IMR-90 (cell line): ENCODE results near the gene ARPC5L. TPM values are rescaled to one million over a fixed set of nuclear protein-coding genes. Genes with fewer than 3 reads are reported as not detected.

Source experiments
- polyA plus RNA-seq, 3 experiments: library from polyadenylated mRNA; depleted of rRNA; stranded (reverse); fragments of >200 nt; gene quantifications; 2 replicates each; pipeline ENCODE4 v1.2.3, GENCODE V29; 2012; ENCODE audit warnings: low replicate concordance in 1 of 3
- total RNA-seq: library from RNA; depleted of rRNA; stranded (reverse); fragments of >200 nt; gene quantifications from 2 replicates; pipeline ENCODE4 v1.2.3, GENCODE V29; 2012
- TF ChIP-seq, protein P1 (sequence below): fragments of 150-350 bp; IDR thresholded peaks from 2 replicates; pipeline ENCODE4 v1.6.1; 2016; ENCODE audit warnings: low read depth, mild to moderate bottlenecking, low read length, moderate library complexity, borderline replicate concordance

ARPC5L gene
- total and polyA plus RNA-seq, 2 of the 4 experiments (the other 2 are of a cell fraction) = 11.1 to 53.8 TPM

DNA sequence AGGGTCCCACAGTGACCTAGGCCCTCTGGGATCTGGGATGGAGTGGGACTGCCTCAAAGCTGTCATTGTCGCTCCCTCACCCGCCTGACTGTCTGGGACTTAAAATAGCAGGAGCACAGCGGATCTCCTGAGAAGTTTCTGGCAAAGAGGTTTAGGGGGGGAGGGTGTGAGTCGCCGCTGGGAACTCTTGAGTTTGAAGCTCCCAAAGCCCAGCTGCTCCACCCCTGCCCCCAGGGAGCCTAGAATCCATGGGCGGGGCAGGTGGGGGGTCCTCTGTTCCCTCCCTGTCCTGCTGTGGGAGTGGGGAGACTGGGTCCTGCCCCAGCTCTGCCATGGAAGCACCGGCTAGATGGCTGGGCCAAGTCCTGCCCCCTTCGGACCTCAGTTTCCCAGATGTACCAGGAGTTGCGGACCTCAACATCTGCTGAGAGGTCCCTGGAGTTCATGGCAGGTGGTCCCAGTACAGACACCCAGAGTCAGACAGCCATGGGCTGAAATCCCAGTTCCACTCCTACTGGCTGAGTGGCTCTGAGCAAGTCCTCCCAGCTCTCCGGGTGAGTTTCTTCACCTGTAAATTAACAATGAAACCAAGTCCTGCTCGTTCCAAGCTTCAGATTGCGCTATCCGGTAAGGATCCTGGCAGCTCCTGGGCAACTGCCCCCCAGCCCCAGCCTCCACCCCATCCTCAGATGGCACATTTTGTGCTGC lies 9.7 kb upstream of the ARPC5L start (continued):
- TF ChIP-seq, protein P1, sequence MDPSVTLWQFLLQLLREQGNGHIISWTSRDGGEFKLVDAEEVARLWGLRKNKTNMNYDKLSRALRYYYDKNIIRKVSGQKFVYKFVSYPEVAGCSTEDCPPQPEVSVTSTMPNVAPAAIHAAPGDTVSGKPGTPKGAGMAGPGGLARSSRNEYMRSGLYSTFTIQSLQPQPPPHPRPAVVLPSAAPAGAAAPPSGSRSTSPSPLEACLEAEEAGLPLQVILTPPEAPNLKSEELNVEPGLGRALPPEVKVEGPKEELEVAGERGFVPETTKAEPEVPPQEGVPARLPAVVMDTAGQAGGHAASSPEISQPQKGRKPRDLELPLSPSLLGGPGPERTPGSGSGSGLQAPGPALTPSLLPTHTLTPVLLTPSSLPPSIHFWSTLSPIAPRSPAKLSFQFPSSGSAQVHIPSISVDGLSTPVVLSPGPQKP = no peak
